HEK293 (cell line): ENCODE results near the gene CASKIN2.
"Not testable (repeated sequence)": the region's sequence is repeated elsewhere in the genome, so short reads cannot be mapped to it uniquely, and the experiment has no call there.

Source experiments
- CTCF ChIA-PET: fragments of 350-600 bp; formaldehyde crosslinking; extraction: SDS; loops from one replicate; lab custom pipeline; 2021; ENCODE audit warnings: antibody characterized with exemption; lab: Yijun Ruan, JAX
- POLR2A ChIA-PET: fragments of 300-600 bp; formaldehyde crosslinking; extraction: SDS; loops from one replicate; lab custom pipeline; 2020; ENCODE audit warnings: antibody characterized with exemption, inconsistent platforms; lab: Yijun Ruan, JAX
- H3K27ac ChIP-seq: fragments of 200-500 bp; sonication (Bioruptor generic); 2 replicates; pipeline ENCODE4 v1.5.1; 2014; ENCODE audit warnings: low read depth, low read length, control low read depth, inconsistent platforms; ENCODE audit errors: extremely low read depth
- H3K36me3 ChIP-seq, 2 experiments: fragments of 200-500 bp in 1 of 2; sonication (Bioruptor generic) in 1 of 2; 1 replicate in 1 of 2; 2 replicates in 1 of 2; pipeline ENCODE4 v1.5.1; 2014 to 2017; ENCODE audit warnings: inconsistent platforms in 2 of 2, low read length in 2 of 2; ENCODE audit not compliant: control insufficient read depth in 2 of 2, insufficient read depth in 1 of 2
- H3K4me1 ChIP-seq: fragments of 200-500 bp; sonication (Bioruptor generic); 2 replicates; pipeline ENCODE4 v1.5.1; 2014; ENCODE audit warnings: mild to moderate bottlenecking, low read length, inconsistent platforms; ENCODE audit not compliant: control insufficient read depth, insufficient read depth
- H3K4me3 ChIP-seq: 2 replicates; pipeline ENCODE4 v1.5.1; 2011; ENCODE audit warnings: low read depth, mild to moderate bottlenecking, control low read depth, low read length, moderate library complexity
- H3K9me3 ChIP-seq: fragments of 200-500 bp; sonication (Bioruptor generic); 2 replicates; pipeline ENCODE4 v1.5.1; 2014; ENCODE audit warnings: low read depth, low read length, inconsistent platforms; ENCODE audit not compliant: control insufficient read depth, insufficient read depth
- ATF2 ChIP-seq: fragments of 450-650 bp; formaldehyde crosslinking; IDR thresholded peaks from 2 replicates; pipeline ENCODE4 v1.5.1; 2016; ENCODE audit warnings: missing biosample characterization, missing genetic modification characterization, low read depth
- BCL11B ChIP-seq: fragments of 450-650 bp; formaldehyde crosslinking; IDR thresholded peaks from 2 replicates; pipeline ENCODE4 v1.5.1; 2016; ENCODE audit warnings: low read depth, missing biosample characterization, missing genetic modification characterization
- BCL6B ChIP-seq: fragments of 450-650 bp; formaldehyde crosslinking; IDR thresholded peaks from 2 replicates; pipeline ENCODE4 v1.5.1; 2017; ENCODE audit warnings: missing biosample characterization, missing genetic modification characterization
- GLIS1 ChIP-seq: fragments of 450-650 bp; formaldehyde crosslinking; IDR thresholded peaks from 2 replicates; pipeline ENCODE4 v1.5.1; 2016; ENCODE audit warnings: missing biosample characterization, missing genetic modification characterization
- GLIS2 ChIP-seq: fragments of 450-650 bp; formaldehyde crosslinking; IDR thresholded peaks from 2 replicates; pipeline ENCODE4 v1.5.1; 2016; ENCODE audit warnings: missing biosample characterization, missing genetic modification characterization
- SCRT1 ChIP-seq: fragments of 450-650 bp; formaldehyde crosslinking; IDR thresholded peaks from 2 replicates; pipeline ENCODE4 v1.5.1; 2016; ENCODE audit warnings: missing biosample characterization, missing genetic modification characterization, borderline replicate concordance
- SCRT2 ChIP-seq: fragments of 450-650 bp; formaldehyde crosslinking; IDR thresholded peaks from 2 replicates; pipeline ENCODE4 v1.5.1; 2016; ENCODE audit warnings: missing biosample characterization, missing genetic modification characterization
- TSHZ1 ChIP-seq: fragments of 450-650 bp; formaldehyde crosslinking; IDR thresholded peaks from 2 replicates; pipeline ENCODE4 v1.5.1; 2016; ENCODE audit warnings: missing biosample characterization, missing genetic modification characterization, borderline replicate concordance
- ZBTB49 ChIP-seq: fragments of 450-650 bp; formaldehyde crosslinking; IDR thresholded peaks from 2 replicates; pipeline ENCODE4 v1.5.1; 2016; ENCODE audit warnings: missing biosample characterization, missing genetic modification characterization, low read depth
- ZFHX2 ChIP-seq: fragments of 450-650 bp; formaldehyde crosslinking; conservative IDR thresholded peaks from 2 replicates; pipeline ENCODE4 v1.5.1; 2016; ENCODE audit warnings: missing biosample characterization, missing genetic modification characterization
- ZFP41 ChIP-seq: fragments of 450-650 bp; formaldehyde crosslinking; IDR thresholded peaks from 2 replicates; pipeline ENCODE4 v1.5.1; 2016; ENCODE audit warnings: missing biosample characterization, missing genetic modification characterization, borderline replicate concordance
- ZNF157 ChIP-seq: fragments of 450-650 bp; formaldehyde crosslinking; IDR thresholded peaks from 2 replicates; pipeline ENCODE4 v1.5.1; 2016; ENCODE audit warnings: missing biosample characterization, missing genetic modification characterization
- ZNF580 ChIP-seq: fragments of 450-650 bp; formaldehyde crosslinking; IDR thresholded peaks from 2 replicates; pipeline ENCODE4 v1.5.1; 2016; ENCODE audit warnings: missing biosample characterization, missing genetic modification characterization
- ZNF654 ChIP-seq: fragments of 450-650 bp; formaldehyde crosslinking; IDR thresholded peaks from 2 replicates; pipeline ENCODE4 v1.5.1; 2016; ENCODE audit warnings: low read depth, missing biosample characterization, missing genetic modification characterization
- ZNF704 ChIP-seq: fragments of 450-650 bp; formaldehyde crosslinking; IDR thresholded peaks from 2 replicates; pipeline ENCODE4 v1.5.1; 2016; ENCODE audit warnings: missing biosample characterization, missing genetic modification characterization
- ZSCAN16 ChIP-seq: fragments of 450-650 bp; formaldehyde crosslinking; IDR thresholded peaks from 2 replicates; pipeline ENCODE4 v1.5.1; 2016; ENCODE audit warnings: missing biosample characterization, missing genetic modification characterization

Gene CASKIN2

GRCh38 chr17:75521951-75522727 lies 6.8 kb upstream of the CASKIN2 start (continued):
- no peak for TF ChIP-seq ZNF654 (tag by site-specific recombination)
- no peak for TF ChIP-seq ZNF580 (tag by site-specific recombination)
- no peak for TF ChIP-seq BCL6B (tag by site-specific recombination)
- peak; percentile 33; the same call in 1 of the 2 replicates for TF ChIP-seq ZFHX2
- no peak for TF ChIP-seq BCL11B
- TF ChIP-seq ZNF157 (tag by site-specific recombination): no peak

GRCh38 chr17:75521290-75521689 lies 6.0 kb upstream of the CASKIN2 start:
- H3K4me1 ChIP-seq: peaks cover 5% of the 10 kb centered on the region
- H3K9me3 ChIP-seq: no peaks in the 10 kb centered on the region
- ChIA-PET POLR2A (interaction anchor here (0.5 kb wide), 1 partner anchor 112 kb away, joined by 3 read pairs; no protein-coding TSS in a partner anchor), CTCF (interaction anchor here (0.5 to 1.1 kb wide), 3 partner anchors 18 to 317 kb away, joined by 3 to 5 read pairs (median 3); no protein-coding TSS in a partner anchor)
- H3K4me3 ChIP-seq: no peak overlapping the region
- no peak overlapping the region for H3K27ac ChIP-seq
- no peak for TF ChIP-seq ATF2 (tag by site-specific recombination)
- 0 out of 2 replicates have a peak, but pooled peaks have one; percentile 14 for TF ChIP-seq GLIS2
- peak; percentile 66 for TF ChIP-seq GLIS1 (tag by site-specific recombination)
- H3K36me3 ChIP-seq: peaks cover 13 to 59% of the 10 kb centered on the region in 2 experiments; a peak in 2 of 3 replicates

- ChIA-PET POLR2A (interaction anchor here (0.6 to 1.4 kb wide), 2 partner anchors 14 to 258 kb away, joined by 3 to 4 read pairs; no protein-coding TSS in a partner anchor), CTCF (interaction anchor here (0.6 to 1.1 kb wide), 3 partner anchors 17 to 113 kb away, joined by 3 to 5 read pairs (median 4); no protein-coding TSS in a partner anchor)
- TF ChIP-seq SCRT2 (tag by site-specific recombination) (peak; percentile 80), SCRT1 (tag by site-specific recombination) (peak; percentile 70; the same call in 1 of the 2 replicates)
- TF ChIP-seq, all 188 proteins: peak for 2; not testable (repeated sequence) for 186
- H3K9me3 ChIP-seq, H3K4me3 ChIP-seq, H3K4me1 ChIP-seq, H3K27ac ChIP-seq: not testable (repeated sequence)
- peaks cover 13 to 59% of the 10 kb centered on the region in 2 experiments; a peak in 2 of 3 replicates for H3K36me3 ChIP-seq
These were observed 5.1 kb upstream of the CASKIN2 start for GRCh38 chr17:75520413-75520812.

GRCh38 chr17:75518983-75519537 lies 3.7 kb upstream of the CASKIN2 start:
- H3K36me3 ChIP-seq: peaks cover 13 to 55% of the 10 kb centered on the region in 2 experiments; a peak in 2 of 3 replicates
- H3K4me1 ChIP-seq: no peaks in the 10 kb centered on the region
- POLR2A ChIA-PET: interaction anchor here (1.4 kb wide), 1 partner anchor 13 kb away, joined by 3 read pairs; no protein-coding TSS in a partner anchor
- H3K4me3 ChIP-seq: no peak overlapping the region
- CTCF ChIA-PET: interaction anchor here (0.6 to 3.3 kb wide), 7 partner anchors 14 to 869 kb away, joined by 3 to 20 read pairs (median 4); no protein-coding TSS in a partner anchor
- H3K27ac ChIP-seq: no peak overlapping the region
- no peaks in the 10 kb centered on the region for H3K9me3 ChIP-seq
- TF ChIP-seq ZSCAN16 (no peak), ZBTB49 (tag by site-specific recombination) (no peak), TSHZ1 (no peak), ZFP41 (tag by site-specific recombination) (no peak), ZNF704 (tag by site-specific recombination) (no peak)
